K562 (cell line): Measurements from ENCODE around the gene STK36. TPM values are rescaled to one million over a fixed set of nuclear protein-coding genes. Genes with fewer than 3 reads are reported as not detected.

Experiments
- CCAR2 ChIP-seq: fragments of 200-400 bp; formaldehyde crosslinking; IDR thresholded peaks from 2 replicates; pipeline ENCODE4 v1.6.1; 2017; ENCODE audit warnings: mild to moderate bottlenecking, low read depth, low read length
- DNMT1 ChIP-seq: fragments of 450-650 bp; IDR thresholded peaks from 2 replicates; pipeline ENCODE4 v1.6.1; 2016; ENCODE audit warnings: antibody characterized with exemption, mild to moderate bottlenecking
- HCFC1 ChIP-seq: IDR thresholded peaks from 2 replicates; pipeline ENCODE4 v1.6.1; 2012; ENCODE audit warnings: low read depth, low read length, improper control_type of control experiment
- KLF1 ChIP-seq: fragments of 450-650 bp; IDR thresholded peaks from 2 replicates; pipeline ENCODE4 v1.6.1; 2016; ENCODE audit warnings: missing genetic modification characterization, missing compliant biosample characterization
- KLF16 ChIP-seq: IDR thresholded peaks from 2 replicates; pipeline ENCODE4 v1.6.1; 2016; ENCODE audit warnings: antibody characterized with exemption
- LEF1 ChIP-seq: fragments of 450-650 bp; IDR thresholded peaks from 2 replicates; pipeline ENCODE4 v1.6.1; 2016; ENCODE audit warnings: mild to moderate bottlenecking
- NR0B1 ChIP-seq: fragments of 450-650 bp; IDR thresholded peaks from one replicate; pipeline ENCODE4 v1.6.1; 2018; ENCODE audit warnings: mild to moderate bottlenecking, moderate library complexity; ENCODE audit not compliant: partially characterized antibody
- POLR2AphosphoS2 ChIP-seq: IDR thresholded peaks from 2 replicates; pipeline ENCODE4 v1.6.1; 2012; ENCODE audit warnings: low read length, improper control_type of control experiment
- RBM22 ChIP-seq: fragments of 200-400 bp; formaldehyde crosslinking; IDR thresholded peaks from 2 replicates; pipeline ENCODE4 v1.6.1; 2018; ENCODE audit warnings: low read length, low read depth; ENCODE audit not compliant: poor library complexity, severe bottlenecking
- RUNX1 ChIP-seq: sonication (generic); IDR thresholded peaks from 2 replicates; pipeline ENCODE4 v1.6.1; 2016; ENCODE audit warnings: antibody characterized with exemption, low read depth
- SIX5 ChIP-seq, 2 experiments: IDR thresholded peaks; 2 replicates each; pipeline ENCODE4 v1.6.1; 2011; ENCODE audit warnings: low read length in 2 of 2, borderline replicate concordance in 1 of 2, low read depth in 1 of 2, mild to moderate bottlenecking in 1 of 2, moderate library complexity in 1 of 2; ENCODE audit not compliant: insufficient read depth in 1 of 2
- USF1 ChIP-seq: sonication (generic); formaldehyde crosslinking; IDR thresholded peaks from 2 replicates; pipeline ENCODE4 v1.9.0; 2022; ENCODE audit warnings: mild to moderate bottlenecking, missing genetic modification reagents
- ZKSCAN3 ChIP-seq: fragments of 250-450 bp; sonication (Bioruptor Pico); IDR thresholded peaks from 2 replicates; pipeline ENCODE4 v1.4.0; 2020
- ZNF316 ChIP-seq: fragments of 450-650 bp; IDR thresholded peaks from 2 replicates; pipeline ENCODE4 v1.6.1; 2016
- ZNF324 ChIP-seq: fragments of 250-450 bp; sonication (Bioruptor Pico); IDR thresholded peaks from 2 replicates; pipeline ENCODE4 v1.4.0; 2020; ENCODE audit warnings: mild to moderate bottlenecking
- ZNF766 ChIP-seq: fragments of 200-800 bp; sonication (Bioruptor generic); conservative IDR thresholded peaks from 2 replicates; pipeline ENCODE4 v1.6.1; 2016; ENCODE audit warnings: missing genetic modification characterization, missing compliant biosample characterization
- polyA plus RNA-seq, 8 experiments: library from polyadenylated mRNA; depleted of rRNA in 4 of 8; stranded (reverse) in 5 of 8; unstranded in 3 of 8; fragments of >200 nt; fragmentation: Nextera tagmentation in 2 of 8; fragmentation: Illumina TruSeq in 1 of 8; extraction: Ambion mirVana in 2 of 8; extraction: Trizol in 1 of 8; gene quantifications; 2 replicates each; pipeline versions ENCODE4 v1.2.1 to v1.2.3, GENCODE V29; 2011 to 2014; ENCODE audit warnings: inconsistent platforms in 1 of 8, missing spikeins in 1 of 8
- total RNA-seq, 7 experiments: library from RNA; depleted of rRNA in 6 of 7; stranded (reverse); fragments of >200 nt in 6 of 7; fragmentation: Illumina TruSeq in 2 of 7; extraction: Trizol in 2 of 7; gene quantifications; 2 replicates each; pipeline versions ENCODE4 v1.2.1 to v1.2.3, GENCODE V29; 2011 to 2021; ENCODE audit warnings: low replicate concordance in 1 of 7
- TF ChIP-seq, protein P1 (sequence below): fragments of 450-650 bp; IDR thresholded peaks from 2 replicates; pipeline ENCODE4 v1.7.0; 2016; ENCODE audit warnings: borderline replicate concordance
- TF ChIP-seq, protein P2 (sequence below), 2 experiments: IDR thresholded peaks; 2 replicates each; pipeline ENCODE4 v1.6.1; 2011; ENCODE audit warnings: borderline replicate concordance in 1 of 2, control low read depth in 1 of 2, low read depth in 1 of 2, low read length in 1 of 2, mild to moderate bottlenecking in 1 of 2, mixed read lengths in 1 of 2, moderate library complexity in 1 of 2; ENCODE audit not compliant: insufficient read depth in 1 of 2, insufficient read length in 1 of 2, poor library complexity in 1 of 2, severe bottlenecking in 1 of 2; ENCODE audit errors: extremely low read depth in 1 of 2
- TF ChIP-seq, protein P3 (sequence below): sonication (generic); formaldehyde crosslinking; IDR thresholded peaks from 2 replicates; pipeline ENCODE4 v1.8.0; 2022; ENCODE audit warnings: mild to moderate bottlenecking, missing genetic modification reagents

The STK36 gene
- total and polyA plus RNA-seq, 9 of the 15 experiments (the other 6 are each of a cell fraction or from before 2014, with no cell fraction given): 3.5 to 12.4 (median 6.7) TPM

DNA sequence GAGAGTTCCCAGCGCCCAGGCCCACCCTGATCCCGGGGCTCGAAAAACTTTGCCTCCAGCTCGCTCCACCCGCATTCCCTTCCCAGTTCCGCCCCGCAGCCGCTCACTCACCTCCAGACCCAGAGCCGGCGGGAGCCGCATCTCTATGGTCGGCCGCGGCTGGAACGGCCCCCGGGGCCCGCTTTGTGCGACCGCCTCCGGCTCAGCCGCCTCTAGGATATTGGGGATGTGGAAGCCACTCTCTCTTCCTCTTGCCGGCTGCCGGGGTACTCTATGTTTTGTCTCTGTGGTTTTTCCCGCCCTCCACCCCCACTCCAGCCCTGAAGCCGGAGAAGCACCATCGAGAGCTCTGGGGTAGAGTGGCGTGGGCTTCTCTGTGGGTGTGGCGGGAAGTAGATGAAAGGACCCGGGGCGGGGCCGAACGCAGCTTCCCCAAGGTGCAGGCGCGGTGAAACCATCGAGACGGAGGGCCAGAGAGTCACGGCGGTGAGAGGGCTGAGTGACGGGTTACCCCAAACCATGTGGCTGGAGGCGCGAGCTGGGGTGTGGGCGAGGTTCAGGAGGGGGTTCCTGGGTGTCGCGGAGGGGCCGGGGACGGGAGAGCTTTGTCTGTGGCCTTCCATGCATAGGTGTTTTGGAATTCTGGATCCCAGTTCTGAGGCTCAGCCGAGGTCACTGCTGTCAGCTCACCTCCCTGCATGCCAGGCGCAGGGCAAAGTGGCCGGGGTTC, 12.5 kb upstream of the STK36 start, which contains the start of the genes BCS1L and ZNF142 (continued):
- TF ChIP-seq, protein P1, sequence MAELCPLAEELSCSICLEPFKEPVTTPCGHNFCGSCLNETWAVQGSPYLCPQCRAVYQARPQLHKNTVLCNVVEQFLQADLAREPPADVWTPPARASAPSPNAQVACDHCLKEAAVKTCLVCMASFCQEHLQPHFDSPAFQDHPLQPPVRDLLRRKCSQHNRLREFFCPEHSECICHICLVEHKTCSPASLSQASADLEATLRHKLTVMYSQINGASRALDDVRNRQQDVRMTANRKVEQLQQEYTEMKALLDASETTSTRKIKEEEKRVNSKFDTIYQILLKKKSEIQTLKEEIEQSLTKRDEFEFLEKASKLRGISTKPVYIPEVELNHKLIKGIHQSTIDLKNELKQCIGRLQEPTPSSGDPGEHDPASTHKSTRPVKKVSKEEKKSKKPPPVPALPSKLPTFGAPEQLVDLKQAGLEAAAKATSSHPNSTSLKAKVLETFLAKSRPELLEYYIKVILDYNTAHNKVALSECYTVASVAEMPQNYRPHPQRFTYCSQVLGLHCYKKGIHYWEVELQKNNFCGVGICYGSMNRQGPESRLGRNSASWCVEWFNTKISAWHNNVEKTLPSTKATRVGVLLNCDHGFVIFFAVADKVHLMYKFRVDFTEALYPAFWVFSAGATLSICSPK: no peak
- TF ChIP-seq ZNF316: no peak
- TF ChIP-seq RBM22: no peak
- no peak for TF ChIP-seq ZKSCAN3 (CRISPR knock-in tag)
- peak; percentile 65 for TF ChIP-seq HCFC1
- TF ChIP-seq KLF16: no peak
- no peak for TF ChIP-seq NR0B1
- TF ChIP-seq ZNF766 (CRISPR knock-in tag): no peak
- TF ChIP-seq POLR2AphosphoS2: no peak
- no peak for TF ChIP-seq USF1 (CRISPR knock-in tag)
- TF ChIP-seq LEF1: peak; percentile 58; the same call in 1 of the 2 replicates
- no peak for TF ChIP-seq SIX5 (IDR thresholded peaks at IDR 0.05; ENCODE audit: borderline replicate concordance in 1 of 2, insufficient read depth in 1 of 2, low read depth in 1 of 2, low read length in 2 of 2)
- no peak for TF ChIP-seq DNMT1
- no peak for TF ChIP-seq KLF1
- TF ChIP-seq, protein P2, sequence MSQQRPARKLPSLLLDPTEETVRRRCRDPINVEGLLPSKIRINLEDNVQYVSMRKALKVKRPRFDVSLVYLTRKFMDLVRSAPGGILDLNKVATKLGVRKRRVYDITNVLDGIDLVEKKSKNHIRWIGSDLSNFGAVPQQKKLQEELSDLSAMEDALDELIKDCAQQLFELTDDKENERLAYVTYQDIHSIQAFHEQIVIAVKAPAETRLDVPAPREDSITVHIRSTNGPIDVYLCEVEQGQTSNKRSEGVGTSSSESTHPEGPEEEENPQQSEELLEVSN (IDR thresholded peaks at IDR 0.05; ENCODE audit: borderline replicate concordance in 1 of 2, extremely low read depth in 1 of 2, insufficient read depth in 1 of 2, insufficient read length in 1 of 2, low read depth in 1 of 2, low read length in 1 of 2, poor library complexity in 1 of 2, severe bottlenecking in 1 of 2): peak; percentile 47 to 61
- no peak for TF ChIP-seq CCAR2
- TF ChIP-seq, protein P3, sequence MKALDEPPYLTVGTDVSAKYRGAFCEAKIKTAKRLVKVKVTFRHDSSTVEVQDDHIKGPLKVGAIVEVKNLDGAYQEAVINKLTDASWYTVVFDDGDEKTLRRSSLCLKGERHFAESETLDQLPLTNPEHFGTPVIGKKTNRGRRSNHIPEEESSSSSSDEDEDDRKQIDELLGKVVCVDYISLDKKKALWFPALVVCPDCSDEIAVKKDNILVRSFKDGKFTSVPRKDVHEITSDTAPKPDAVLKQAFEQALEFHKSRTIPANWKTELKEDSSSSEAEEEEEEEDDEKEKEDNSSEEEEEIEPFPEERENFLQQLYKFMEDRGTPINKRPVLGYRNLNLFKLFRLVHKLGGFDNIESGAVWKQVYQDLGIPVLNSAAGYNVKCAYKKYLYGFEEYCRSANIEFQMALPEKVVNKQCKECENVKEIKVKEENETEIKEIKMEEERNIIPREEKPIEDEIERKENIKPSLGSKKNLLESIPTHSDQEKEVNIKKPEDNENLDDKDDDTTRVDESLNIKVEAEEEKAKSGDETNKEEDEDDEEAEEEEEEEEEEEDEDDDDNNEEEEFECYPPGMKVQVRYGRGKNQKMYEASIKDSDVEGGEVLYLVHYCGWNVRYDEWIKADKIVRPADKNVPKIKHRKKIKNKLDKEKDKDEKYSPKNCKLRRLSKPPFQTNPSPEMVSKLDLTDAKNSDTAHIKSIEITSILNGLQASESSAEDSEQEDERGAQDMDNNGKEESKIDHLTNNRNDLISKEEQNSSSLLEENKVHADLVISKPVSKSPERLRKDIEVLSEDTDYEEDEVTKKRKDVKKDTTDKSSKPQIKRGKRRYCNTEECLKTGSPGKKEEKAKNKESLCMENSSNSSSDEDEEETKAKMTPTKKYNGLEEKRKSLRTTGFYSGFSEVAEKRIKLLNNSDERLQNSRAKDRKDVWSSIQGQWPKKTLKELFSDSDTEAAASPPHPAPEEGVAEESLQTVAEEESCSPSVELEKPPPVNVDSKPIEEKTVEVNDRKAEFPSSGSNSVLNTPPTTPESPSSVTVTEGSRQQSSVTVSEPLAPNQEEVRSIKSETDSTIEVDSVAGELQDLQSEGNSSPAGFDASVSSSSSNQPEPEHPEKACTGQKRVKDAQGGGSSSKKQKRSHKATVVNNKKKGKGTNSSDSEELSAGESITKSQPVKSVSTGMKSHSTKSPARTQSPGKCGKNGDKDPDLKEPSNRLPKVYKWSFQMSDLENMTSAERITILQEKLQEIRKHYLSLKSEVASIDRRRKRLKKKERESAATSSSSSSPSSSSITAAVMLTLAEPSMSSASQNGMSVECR (CRISPR knock-in tag): peak; percentile 78; the same call in 1 of the 2 replicates
- no peak for TF ChIP-seq ZNF324 (CRISPR knock-in tag)
- TF ChIP-seq RUNX1: no peak
